Measurements from ENCODE around the gene ADORA1.

Gene ADORA1

GRCh38 chr1:203165800-203166161, 38.3 kb downstream of the ADORA1 start:
- Histone ChIP-seq H3K27me3 (ENCODE audit: control insufficient read depth in 1 of 2, insufficient read depth in 1 of 2, low read length in 2 of 2) (peaks cover 0 to 3% of the 10 kb centered on the region in 2 experiments), H2BK15ac (ENCODE audit: low read depth, poor library complexity, severe bottlenecking) (no peak overlapping the region), H3K27ac (ENCODE audit: low read length, poor library complexity, severe bottlenecking) (no peak overlapping the region), H4K8ac (ENCODE audit: low read length) (no peak overlapping the region), H3K18ac (ENCODE audit: low read depth in 1 of 2, low read length in 2 of 2) (no peak overlapping the region), H3K23ac (ENCODE audit: low read length in 2 of 2) (no peak overlapping the region), H2BK5ac (ENCODE audit: low read depth, low read length, poor library complexity, severe bottlenecking) (no peak overlapping the region), H3K9ac (ENCODE audit: low read length) (no peak overlapping the region), H2AFZ (ENCODE audit: low read depth, low read length) (no peak overlapping the region), H3K4me1 (ENCODE audit: control insufficient read depth, insufficient read depth, low read depth, low read length) (peaks cover 8% of the 10 kb centered on the region), H3K4me3 (ENCODE audit: insufficient read depth in 1 of 2, low read depth in 1 of 2, low read length in 2 of 2) (no peak overlapping the region), H4K91ac (ENCODE audit: low read length) (no peak overlapping the region), H3K79me1 (replicated peaks; ENCODE audit: low read length, poor library complexity, severe bottlenecking) (peaks cover 41% of the 10 kb centered on the region), H3K14ac (ENCODE audit: low read length in 2 of 2) (no peak overlapping the region), H3K9me3 (ENCODE audit: control insufficient read depth, low read length) (no peaks in the 10 kb centered on the region), H2BK120ac (ENCODE audit: low read depth, low read length) (no peak overlapping the region), H2BK12ac (ENCODE audit: low read length in 2 of 2) (no peak overlapping the region), H2AK5ac (ENCODE audit: low read length, severe bottlenecking) (no peak overlapping the region), H3K4ac (ENCODE audit: low read depth in 1 of 2, low read length in 2 of 2) (no peak overlapping the region), H3K36me3 (ENCODE audit: control insufficient read depth in 1 of 2, insufficient read depth in 2 of 2, low read depth in 1 of 2, low read length in 2 of 2) (peaks cover 17 to 71% of the 10 kb centered on the region in 2 experiments), H3K4me2 (ENCODE audit: low read length, poor library complexity, severe bottlenecking) (no peak overlapping the region)
- WGBS = 98% methylated on average over 8 of the region's 8 CpGs
- no peak for DNase-seq

GRCh38 chr1:203166192-203166940, 38.8 kb downstream of the ADORA1 start:
- Histone ChIP-seq H3K36me3 (ENCODE audit: control insufficient read depth in 1 of 2, insufficient read depth in 2 of 2, low read depth in 1 of 2, low read length in 2 of 2) (peaks cover 17 to 77% of the 10 kb centered on the region in 2 experiments), H3K18ac (ENCODE audit: low read depth in 1 of 2, low read length in 2 of 2) (no peak overlapping the region), H3K23ac (ENCODE audit: low read length in 2 of 2) (no peak overlapping the region), H3K14ac (ENCODE audit: low read length in 2 of 2) (no peak overlapping the region), H4K8ac (ENCODE audit: low read length) (no peak overlapping the region), H2AK5ac (ENCODE audit: low read length, severe bottlenecking) (no peak overlapping the region), H3K9me3 (ENCODE audit: control insufficient read depth, low read length) (no peaks in the 10 kb centered on the region), H2AFZ (ENCODE audit: low read depth, low read length) (no peak overlapping the region), H3K79me1 (replicated peaks; ENCODE audit: low read length, poor library complexity, severe bottlenecking) (peaks cover 38% of the 10 kb centered on the region), H2BK12ac (ENCODE audit: low read length in 2 of 2) (no peak overlapping the region), H4K91ac (ENCODE audit: low read length) (no peak overlapping the region), H2BK120ac (ENCODE audit: low read depth, low read length) (no peak overlapping the region), H3K4me2 (ENCODE audit: low read length, poor library complexity, severe bottlenecking) (no peak overlapping the region), H3K27me3 (ENCODE audit: control insufficient read depth in 1 of 2, insufficient read depth in 1 of 2, low read length in 2 of 2) (peaks cover 0 to 3% of the 10 kb centered on the region in 2 experiments), H3K9ac (ENCODE audit: low read length) (no peak overlapping the region), H3K27ac (ENCODE audit: low read length, poor library complexity, severe bottlenecking) (no peak overlapping the region), H3K4ac (ENCODE audit: low read depth in 1 of 2, low read length in 2 of 2) (no peak overlapping the region), H3K4me3 (ENCODE audit: insufficient read depth in 1 of 2, low read depth in 1 of 2, low read length in 2 of 2) (no peak overlapping the region), H2BK5ac (ENCODE audit: low read depth, low read length, poor library complexity, severe bottlenecking) (no peak overlapping the region), H3K4me1 (ENCODE audit: control insufficient read depth, insufficient read depth, low read depth, low read length) (peaks cover 10% of the 10 kb centered on the region), H2BK15ac (ENCODE audit: low read depth, poor library complexity, severe bottlenecking) (no peak overlapping the region)
- DNase-seq = no peak
- 79% methylated on average over 14 of the region's 14 CpGs for WGBS

- no peak overlapping the region for H3K18ac ChIP-seq (ENCODE audit: low read depth in 1 of 2, low read length in 2 of 2)
- H4K91ac ChIP-seq (ENCODE audit: low read length) = no peak overlapping the region
- H3K9ac ChIP-seq (ENCODE audit: low read length) = no peak overlapping the region
- H3K4me3 ChIP-seq (ENCODE audit: insufficient read depth in 1 of 2, low read depth in 1 of 2, low read length in 2 of 2) = no peak overlapping the region
- peaks cover 17 to 70% of the 10 kb centered on the region in 2 experiments for H3K36me3 ChIP-seq (ENCODE audit: control insufficient read depth in 1 of 2, insufficient read depth in 2 of 2, low read depth in 1 of 2, low read length in 2 of 2)
- H4K8ac ChIP-seq (ENCODE audit: low read length) = no peak overlapping the region
- H2AK5ac ChIP-seq (ENCODE audit: low read length, severe bottlenecking) = no peak overlapping the region
- H2BK15ac ChIP-seq (ENCODE audit: low read depth, poor library complexity, severe bottlenecking) = no peak overlapping the region
- H3K27ac ChIP-seq (ENCODE audit: low read length, poor library complexity, severe bottlenecking) = no peak overlapping the region
- no peak overlapping the region for H3K4me2 ChIP-seq (ENCODE audit: low read length, poor library complexity, severe bottlenecking)
- H3K9me3 ChIP-seq (ENCODE audit: control insufficient read depth, low read length) = no peaks in the 10 kb centered on the region
- DNase-seq = no peak
- no peak overlapping the region for H3K23ac ChIP-seq (ENCODE audit: low read length in 2 of 2)
- WGBS = 96% methylated on average over 20 of the region's 23 CpGs
- peaks cover 0 to 2% of the 10 kb centered on the region in 2 experiments for H3K27me3 ChIP-seq (ENCODE audit: control insufficient read depth in 1 of 2, insufficient read depth in 1 of 2, low read length in 2 of 2)
- no peak overlapping the region for H2BK5ac ChIP-seq (ENCODE audit: low read depth, low read length, poor library complexity, severe bottlenecking)
- no peak overlapping the region for H3K4ac ChIP-seq (ENCODE audit: low read depth in 1 of 2, low read length in 2 of 2)
- H2BK12ac ChIP-seq (ENCODE audit: low read length in 2 of 2) = no peak overlapping the region
- peaks cover 11% of the 10 kb centered on the region for H3K4me1 ChIP-seq (ENCODE audit: control insufficient read depth, insufficient read depth, low read depth, low read length)
- peaks cover 32% of the 10 kb centered on the region for H3K79me1 ChIP-seq (replicated peaks; ENCODE audit: low read length, poor library complexity, severe bottlenecking)
- H3K14ac ChIP-seq (ENCODE audit: low read length in 2 of 2) = no peak overlapping the region
- H2BK120ac ChIP-seq (ENCODE audit: low read depth, low read length) = no peak overlapping the region
- no peak overlapping the region for H2AFZ ChIP-seq (ENCODE audit: low read depth, low read length)
Measured at GRCh38 chr1:203167026-203167912, 39.7 kb downstream of the ADORA1 start.

- no peak overlapping the region for H3K18ac ChIP-seq (ENCODE audit: low read depth in 1 of 2, low read length in 2 of 2)
- no peak overlapping the region for H3K4me3 ChIP-seq (ENCODE audit: insufficient read depth in 1 of 2, low read depth in 1 of 2, low read length in 2 of 2)
- peaks cover 16% of the 10 kb centered on the region for H3K4me1 ChIP-seq (ENCODE audit: control insufficient read depth, insufficient read depth, low read depth, low read length)
- H2BK15ac ChIP-seq (ENCODE audit: low read depth, poor library complexity, severe bottlenecking) = no peak overlapping the region
- H3K9ac ChIP-seq (ENCODE audit: low read length) = no peak overlapping the region
- H3K79me1 ChIP-seq (replicated peaks; ENCODE audit: low read length, poor library complexity, severe bottlenecking) = peaks cover 26% of the 10 kb centered on the region
- no peak overlapping the region for H2BK12ac ChIP-seq (ENCODE audit: low read length in 2 of 2)
- no peaks in the 10 kb centered on the region for H3K27me3 ChIP-seq (ENCODE audit: control insufficient read depth in 1 of 2, insufficient read depth in 1 of 2, low read length in 2 of 2)
- no peak overlapping the region for H4K8ac ChIP-seq (ENCODE audit: low read length)
- H3K4ac ChIP-seq (ENCODE audit: low read depth in 1 of 2, low read length in 2 of 2) = no peak overlapping the region
- no peak for DNase-seq
- H3K36me3 ChIP-seq (ENCODE audit: control insufficient read depth in 1 of 2, insufficient read depth in 2 of 2, low read depth in 1 of 2, low read length in 2 of 2) = peaks cover 17 to 64% of the 10 kb centered on the region in 2 experiments
- H3K4me2 ChIP-seq (ENCODE audit: low read length, poor library complexity, severe bottlenecking) = no peak overlapping the region
- no peak overlapping the region for H3K23ac ChIP-seq (ENCODE audit: low read length in 2 of 2)
- no peak overlapping the region for H2AFZ ChIP-seq (ENCODE audit: low read depth, low read length)
- H3K27ac ChIP-seq (ENCODE audit: low read length, poor library complexity, severe bottlenecking) = no peak overlapping the region
- no peak overlapping the region for H2BK5ac ChIP-seq (ENCODE audit: low read depth, low read length, poor library complexity, severe bottlenecking)
- peak overlapping the region in 1 of 2 experiments; percentile 37 for H3K14ac ChIP-seq (ENCODE audit: low read length in 2 of 2)
- H2AK5ac ChIP-seq (ENCODE audit: low read length, severe bottlenecking) = no peak overlapping the region
- H2BK120ac ChIP-seq (ENCODE audit: low read depth, low read length) = no peak overlapping the region
- 91% methylated on average over 3 of the region's 5 CpGs for WGBS
- no peak overlapping the region for H4K91ac ChIP-seq (ENCODE audit: low read length)
- no peaks in the 10 kb centered on the region for H3K9me3 ChIP-seq (ENCODE audit: control insufficient read depth, low read length)
Measured at GRCh38 chr1:203167913-203168200, 40.3 kb downstream of the ADORA1 start.
